ENCODE results near the gene NCAM2. TPM values are rescaled to one million over a fixed set of nuclear protein-coding genes. Genes with fewer than 3 reads are reported as not detected.

NCAM2 gene
- total and polyA plus RNA-seq, 4 donors, result 30.7 to 138 (median 61.1) TPM

DNA sequence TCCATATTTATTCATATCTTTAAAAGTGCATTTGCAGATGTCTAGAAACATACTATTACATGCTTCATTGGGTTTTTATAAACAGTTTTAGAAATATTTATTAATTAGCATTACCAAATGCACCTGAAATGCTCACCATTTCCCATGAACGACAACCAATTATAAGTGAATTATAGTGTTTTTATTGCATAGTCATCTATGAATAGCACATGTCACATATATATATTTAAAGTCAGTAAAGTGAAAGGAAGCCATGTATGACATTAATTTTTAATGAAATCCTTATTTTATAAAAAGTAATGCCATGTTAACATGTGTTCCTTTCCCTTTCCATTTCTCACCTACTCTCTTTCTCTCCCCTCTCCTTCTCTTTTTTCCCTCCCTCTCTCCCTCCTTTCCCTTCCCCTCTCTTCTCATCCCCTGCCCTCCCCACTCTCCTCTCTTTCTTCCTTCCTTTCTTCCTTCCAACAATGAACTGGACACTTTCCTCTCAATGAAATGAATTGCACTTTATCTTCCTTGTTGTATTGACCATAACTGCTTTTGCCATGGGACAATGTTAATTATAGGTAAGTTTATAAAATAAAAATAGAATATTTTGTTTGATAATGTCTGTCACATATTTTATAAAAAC is 179.3 kb downstream of the NCAM2 start:
- Histone ChIP-seq H3K36me3 (ENCODE audit: control insufficient read depth, insufficient read depth, low read length) (no peaks in the 10 kb centered on the region), H3K9me3 (ENCODE audit: control insufficient read depth, insufficient read depth, low read length) (no peaks in the 10 kb centered on the region), H3K27me3 (ENCODE audit: control insufficient read depth, insufficient read depth, low read length) (no peaks in the 10 kb centered on the region), H3K4me1 (ENCODE audit: control insufficient read depth, insufficient read depth, low read length) (no peaks in the 10 kb centered on the region), H3K27ac (ENCODE audit: low read depth, low read length) (no peak overlapping the region), H3K4me3 (ENCODE audit: low read depth, low read length) (no peak overlapping the region)
- no peak for DNase-seq (ENCODE audit: low read depth in 4 of 6, low spot score in 6 of 6)
- WGBS (ENCODE audit: insufficient coverage), result no CpG with 5 or more reads among the region's 1 CpG

GRCh38 chr21:21179619-21180298 is 181.6 kb downstream of the NCAM2 start:
- no peaks in the 10 kb centered on the region for H3K9me3 ChIP-seq (ENCODE audit: control insufficient read depth, insufficient read depth, low read length)
- H3K27me3 ChIP-seq (ENCODE audit: control insufficient read depth, insufficient read depth, low read length), result no peaks in the 10 kb centered on the region
- peak in 1 of 6 donors; percentile 82 for DNase-seq (ENCODE audit: low read depth in 4 of 6, low spot score in 6 of 6)
- H3K4me1 ChIP-seq (ENCODE audit: control insufficient read depth, insufficient read depth, low read length), result no peaks in the 10 kb centered on the region
- no peak overlapping the region for H3K4me3 ChIP-seq (ENCODE audit: low read depth, low read length)
- no peak overlapping the region for H3K27ac ChIP-seq (ENCODE audit: low read depth, low read length)
- H3K36me3 ChIP-seq (ENCODE audit: control insufficient read depth, insufficient read depth, low read length), result no peaks in the 10 kb centered on the region
- WGBS (ENCODE audit: insufficient coverage), result 61% methylated on average over 3 of the region's 7 CpGs

DNA sequence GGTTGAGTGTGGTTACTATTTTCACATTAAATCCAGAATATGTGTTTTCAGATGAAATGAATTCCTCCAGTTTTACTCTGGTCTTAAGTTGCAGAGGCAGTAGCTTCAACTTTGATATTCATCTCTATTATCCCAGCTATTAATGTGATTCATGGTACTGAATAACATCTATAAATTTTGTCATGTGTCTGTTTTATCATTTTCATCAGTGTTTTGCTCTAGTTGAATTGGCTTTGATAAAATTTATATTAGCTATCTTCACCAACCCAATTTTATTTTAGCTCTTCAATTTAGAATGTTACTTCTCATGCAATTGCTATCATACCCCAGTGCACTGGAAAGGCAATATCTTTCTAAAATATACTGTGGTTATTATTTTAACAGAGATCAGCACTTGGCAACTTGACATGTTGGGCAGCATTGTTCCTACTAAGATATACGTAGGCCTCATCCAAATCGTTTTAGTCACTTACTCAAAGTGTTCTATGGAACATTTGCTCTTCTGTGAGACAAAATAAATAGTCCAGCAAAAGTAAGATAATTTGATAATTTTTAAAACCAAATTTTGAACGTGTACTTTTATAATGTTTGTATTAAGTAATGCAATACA is 184.3 kb downstream of the NCAM2 start:
- Histone ChIP-seq H3K27ac (ENCODE audit: low read depth, low read length) (no peak overlapping the region), H3K9me3 (ENCODE audit: control insufficient read depth, insufficient read depth, low read length) (no peaks in the 10 kb centered on the region), H3K27me3 (ENCODE audit: control insufficient read depth, insufficient read depth, low read length) (no peaks in the 10 kb centered on the region), H3K4me3 (ENCODE audit: low read depth, low read length) (no peak overlapping the region), H3K36me3 (ENCODE audit: control insufficient read depth, insufficient read depth, low read length) (no peaks in the 10 kb centered on the region), H3K4me1 (ENCODE audit: control insufficient read depth, insufficient read depth, low read length) (no peaks in the 10 kb centered on the region)
- WGBS (ENCODE audit: insufficient coverage), result no CpG with 5 or more reads among the region's 3 CpGs
- DNase-seq (ENCODE audit: low read depth in 4 of 6, low spot score in 6 of 6), result peak in 1 of 6 donors; percentile 29

GRCh38 chr21:21183092-21183491 is 184.9 kb downstream of the NCAM2 start:
- DNase-seq (ENCODE audit: low read depth in 4 of 6, low spot score in 6 of 6), result no peak
- Histone ChIP-seq H3K4me3 (ENCODE audit: low read depth, low read length) (no peak overlapping the region), H3K36me3 (ENCODE audit: control insufficient read depth, insufficient read depth, low read length) (no peaks in the 10 kb centered on the region), H3K27me3 (ENCODE audit: control insufficient read depth, insufficient read depth, low read length) (no peaks in the 10 kb centered on the region), H3K27ac (ENCODE audit: low read depth, low read length) (no peak overlapping the region), H3K9me3 (ENCODE audit: control insufficient read depth, insufficient read depth, low read length) (no peaks in the 10 kb centered on the region), H3K4me1 (ENCODE audit: control insufficient read depth, insufficient read depth, low read length) (no peaks in the 10 kb centered on the region)
- no CpG with 5 or more reads among the region's 3 CpGs for WGBS (ENCODE audit: insufficient coverage)

- H3K27me3 ChIP-seq (ENCODE audit: control insufficient read depth, insufficient read depth, low read length), result no peaks in the 10 kb centered on the region
- no peak overlapping the region for H3K4me3 ChIP-seq (ENCODE audit: low read depth, low read length)
- 100% methylated on average over 1 of the region's 4 CpGs for WGBS (ENCODE audit: insufficient coverage)
- no peaks in the 10 kb centered on the region for H3K9me3 ChIP-seq (ENCODE audit: control insufficient read depth, insufficient read depth, low read length)
- no peaks in the 10 kb centered on the region for H3K36me3 ChIP-seq (ENCODE audit: control insufficient read depth, insufficient read depth, low read length)
- H3K27ac ChIP-seq (ENCODE audit: low read depth, low read length), result no peak overlapping the region
- H3K4me1 ChIP-seq (ENCODE audit: control insufficient read depth, insufficient read depth, low read length), result no peaks in the 10 kb centered on the region
- no peak for DNase-seq (ENCODE audit: low read depth in 4 of 6, low spot score in 6 of 6)
These were observed 186.7 kb downstream of the NCAM2 start for GRCh38 chr21:21184771-21185528.

DNA sequence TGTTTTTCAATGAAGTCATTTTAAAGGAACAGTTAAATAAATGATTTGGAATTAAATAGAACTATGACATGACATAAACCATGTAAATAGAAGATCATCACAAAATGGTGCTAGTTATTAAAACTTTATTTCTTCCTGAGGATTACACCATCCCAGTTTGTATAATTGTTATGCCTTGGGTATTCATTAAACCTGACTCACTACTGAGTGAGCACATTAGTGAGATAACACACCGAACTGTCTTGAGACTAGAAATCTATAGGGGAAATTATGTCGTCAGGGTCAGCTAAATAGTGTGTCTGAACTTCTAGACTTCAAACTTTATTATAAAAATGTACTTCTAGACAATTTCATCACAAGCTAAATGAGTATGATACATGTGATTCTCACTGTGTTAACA is 189.4 kb downstream of the NCAM2 start:
- no CpG with 5 or more reads among the region's 2 CpGs for WGBS (ENCODE audit: insufficient coverage)
- H3K27me3 ChIP-seq (ENCODE audit: control insufficient read depth, insufficient read depth, low read length), result no peaks in the 10 kb centered on the region
- no peaks in the 10 kb centered on the region for H3K36me3 ChIP-seq (ENCODE audit: control insufficient read depth, insufficient read depth, low read length)
- no peaks in the 10 kb centered on the region for H3K4me1 ChIP-seq (ENCODE audit: control insufficient read depth, insufficient read depth, low read length)
- no peak overlapping the region for H3K27ac ChIP-seq (ENCODE audit: low read depth, low read length)
- no peaks in the 10 kb centered on the region for H3K9me3 ChIP-seq (ENCODE audit: control insufficient read depth, insufficient read depth, low read length)
- no peak for DNase-seq (ENCODE audit: low read depth in 4 of 6, low spot score in 6 of 6)
- no peak overlapping the region for H3K4me3 ChIP-seq (ENCODE audit: low read depth, low read length)

GRCh38 chr21:21188513-21189195 is 190.4 kb downstream of the NCAM2 start:
- H3K27ac ChIP-seq (ENCODE audit: low read depth, low read length), result no peak overlapping the region
- no peak overlapping the region for H3K4me3 ChIP-seq (ENCODE audit: low read depth, low read length)
- H3K9me3 ChIP-seq (ENCODE audit: control insufficient read depth, insufficient read depth, low read length), result no peaks in the 10 kb centered on the region
- no peaks in the 10 kb centered on the region for H3K36me3 ChIP-seq (ENCODE audit: control insufficient read depth, insufficient read depth, low read length)
- DNase-seq (ENCODE audit: low read depth in 4 of 6, low spot score in 6 of 6), result peak in 1 of 6 donors; percentile 40
- no peaks in the 10 kb centered on the region for H3K27me3 ChIP-seq (ENCODE audit: control insufficient read depth, insufficient read depth, low read length)
- WGBS (ENCODE audit: insufficient coverage), result no CpG with 5 or more reads among the region's 2 CpGs
- no peaks in the 10 kb centered on the region for H3K4me1 ChIP-seq (ENCODE audit: control insufficient read depth, insufficient read depth, low read length)

- H3K9me3 ChIP-seq (ENCODE audit: control insufficient read depth, insufficient read depth, low read length), result no peaks in the 10 kb centered on the region
- 80% methylated on average over 1 of the region's 1 CpG for WGBS (ENCODE audit: insufficient coverage)
These were observed 197.3 kb downstream of the NCAM2 start for GRCh38 chr21:21195417-21195943.

DNA sequence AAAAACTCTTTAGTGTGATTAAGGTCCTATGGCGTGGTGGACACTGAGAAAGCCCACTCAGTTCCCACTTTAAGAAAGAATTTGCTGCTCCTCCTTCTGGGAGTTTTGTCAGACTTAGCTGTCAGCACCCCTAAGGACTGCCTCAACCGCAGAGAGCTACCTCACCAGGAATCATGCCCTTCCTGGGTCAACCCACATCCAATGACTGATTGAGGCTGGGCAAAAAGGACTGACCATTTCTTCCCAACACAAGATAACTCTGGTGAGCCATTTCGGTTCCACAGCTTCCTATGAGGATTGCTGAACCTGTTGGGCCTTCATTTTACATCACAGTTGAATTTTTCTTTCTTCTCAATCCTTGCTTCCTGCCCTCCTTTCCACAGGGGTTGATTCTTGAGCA is 197.9 kb downstream of the NCAM2 start:
- Histone ChIP-seq H3K27ac (ENCODE audit: low read depth, low read length) (no peak overlapping the region), H3K36me3 (ENCODE audit: control insufficient read depth, insufficient read depth, low read length) (no peaks in the 10 kb centered on the region), H3K4me1 (ENCODE audit: control insufficient read depth, insufficient read depth, low read length) (no peaks in the 10 kb centered on the region), H3K4me3 (ENCODE audit: low read depth, low read length) (no peak overlapping the region), H3K27me3 (ENCODE audit: control insufficient read depth, insufficient read depth, low read length) (no peaks in the 10 kb centered on the region), H3K9me3 (ENCODE audit: control insufficient read depth, insufficient read depth, low read length) (no peaks in the 10 kb centered on the region)
- DNase-seq (ENCODE audit: low read depth in 4 of 6, low spot score in 6 of 6), result no peak
- WGBS (ENCODE audit: insufficient coverage), result 87% methylated on average over 3 of the region's 3 CpGs

More at GRCh38 chr21:21195417-21195943, 197.3 kb downstream of the NCAM2 start:
- H3K27me3 ChIP-seq (ENCODE audit: control insufficient read depth, insufficient read depth, low read length), result no peaks in the 10 kb centered on the region
- H3K27ac ChIP-seq (ENCODE audit: low read depth, low read length), result no peak overlapping the region
- no peak for DNase-seq (ENCODE audit: low read depth in 4 of 6, low spot score in 6 of 6)
- H3K36me3 ChIP-seq (ENCODE audit: control insufficient read depth, insufficient read depth, low read length), result no peaks in the 10 kb centered on the region
- H3K4me3 ChIP-seq (ENCODE audit: low read depth, low read length), result no peak overlapping the region
- no peaks in the 10 kb centered on the region for H3K4me1 ChIP-seq (ENCODE audit: control insufficient read depth, insufficient read depth, low read length)
